Activated CD4-positive, CD25-positive, alpha-beta regulatory T cell treated with anti-CD3 and anti-CD28 coated beads, Interleukin-2, amount 50 U/mL, for 16 hours (primary cell): ENCODE measurements around the gene TICAM2.

Source experiments
- DNase-seq: peaks from one replicate; pipeline ENCODE4 v3.0.0-alpha.2; 2020; ENCODE audit warnings: low read depth, low spot score

TICAM2 gene

GRCh38 chr5:115607935-115608334, 5.7 kb upstream of the TICAM2 start:
- no peak for DNase-seq

- DNase-seq = no peak
Observed at GRCh38 chr5:115605436-115605835, 3.2 kb upstream of the TICAM2 start.

- DNase-seq = no peak
Observed at GRCh38 chr5:115602591-115603125, 379 bp upstream of the TICAM2 start.

GRCh38 chr5:115600766-115601165, 1.5 kb downstream of the TICAM2 start:
- DNase-seq = no peak

- no peak for DNase-seq
Observed at GRCh38 chr5:115599924-115600323, 2.4 kb downstream of the TICAM2 start.

GRCh38 chr5:115599502-115599901, 2.8 kb downstream of the TICAM2 start:
- DNase-seq = no peak

- DNase-seq = no peak
Observed at GRCh38 chr5:115594128-115595047, 7.9 kb downstream of the TICAM2 start.

- no peak for DNase-seq
Observed at GRCh38 chr5:115589043-115589442, 13.2 kb downstream of the TICAM2 start.

GRCh38 chr5:115588640-115589039, 13.6 kb downstream of the TICAM2 start:
- DNase-seq = no peak

GRCh38 chr5:115586525-115587146, 15.6 kb downstream of the TICAM2 start:
- DNase-seq = no peak

GRCh38 chr5:115585265-115585664, 17.0 kb downstream of the TICAM2 start:
- no peak for DNase-seq

GRCh38 chr5:115584501-115584900, 17.8 kb downstream of the TICAM2 start:
- DNase-seq = no peak

- no peak for DNase-seq
Observed at GRCh38 chr5:115583474-115583873, 18.8 kb downstream of the TICAM2 start.

GRCh38 chr5:115580941-115581340, 21.3 kb downstream of the TICAM2 start:
- DNase-seq = no peak

GRCh38 chr5:115579747-115580173, 22.5 kb downstream of the TICAM2 start:
- DNase-seq = no peak

- no peak for DNase-seq
Observed at GRCh38 chr5:115579216-115579615, 23.1 kb downstream of the TICAM2 start.

GRCh38 chr5:115578657-115579056, 23.6 kb downstream of the TICAM2 start:
- no peak for DNase-seq

GRCh38 chr5:115577741-115578140, 24.5 kb downstream of the TICAM2 start:
- DNase-seq = no peak

GRCh38 chr5:115577329-115577728, 24.9 kb downstream of the TICAM2 start:
- DNase-seq = no peak

GRCh38 chr5:115575167-115576070, 26.9 kb downstream of the TICAM2 start:
- no peak for DNase-seq

GRCh38 chr5:115573133-115573532, 29.1 kb downstream of the TICAM2 start:
- no peak for DNase-seq

- DNase-seq = no peak
Observed at GRCh38 chr5:115571441-115571878, 30.8 kb downstream of the TICAM2 start.
